A172 (cell line): ENCODE data around the gene PPFIBP2. TPM values are rescaled to one million over a fixed set of nuclear protein-coding genes. Genes with fewer than 3 reads are reported as not detected.

Experiments
- DNase-seq: peaks from one replicate; pipeline ENCODE4 v3.0.0-alpha.2; 2015; ENCODE audit warnings: low spot score
- total RNA-seq: library from RNA; depleted of rRNA; stranded (reverse); fragments of >200 nt; shearing (Covaris generic); gene quantifications from 2 replicates; pipeline ENCODE4 v1.2.3, GENCODE V29; 2014; rRNA removed

PPFIBP2 gene
- 0.38 and 3.1 TPM in 2 replicates for total RNA-seq

- peak; percentile 26 for DNase-seq
Measured at GRCh38 chr11:7513234-7514098, at the start of gene PPFIBP2. Gene PPFIBP2, plus strand, starts transcription at chr11:7513999. Its CDS starts 35,477 bp downstream, at chr11:7549476.

GRCh38 chr11:7467652-7468051, 46.1 kb upstream of the PPFIBP2 start:
- peak; percentile 5 for DNase-seq

GRCh38 chr11:7469351-7469865, 44.4 kb upstream of the PPFIBP2 start:
- DNase-seq = no peak

- DNase-seq = no peak
Measured at GRCh38 chr11:7471071-7471470, 42.7 kb upstream of the PPFIBP2 start.

GRCh38 chr11:7473717-7474116, 40.1 kb upstream of the PPFIBP2 start:
- no peak for DNase-seq

- DNase-seq = no peak
Measured at GRCh38 chr11:7480113-7480512, 33.7 kb upstream of the PPFIBP2 start.

- no peak for DNase-seq
Measured at GRCh38 chr11:7484131-7484530, 29.7 kb upstream of the PPFIBP2 start.

- no peak for DNase-seq
Measured at GRCh38 chr11:7484645-7485044, 29.2 kb upstream of the PPFIBP2 start.

- DNase-seq = no peak
Measured at GRCh38 chr11:7485186-7486097, 28.4 kb upstream of the PPFIBP2 start, which contains the start of gene OLFML1. Gene OLFML1, plus strand, starts transcription at chr11:7485506. Its CDS starts 370 bp downstream, at chr11:7485876.

- no peak for DNase-seq
Measured at GRCh38 chr11:7486098-7486780, 27.6 kb upstream of the PPFIBP2 start.

- DNase-seq = no peak
Measured at GRCh38 chr11:7486781-7487140, 27.0 kb upstream of the PPFIBP2 start.

- DNase-seq = no peak
Measured at GRCh38 chr11:7487360-7487759, 26.4 kb upstream of the PPFIBP2 start.

GRCh38 chr11:7488681-7489080, 25.1 kb upstream of the PPFIBP2 start:
- no peak for DNase-seq

- no peak for DNase-seq
Measured at GRCh38 chr11:7489376-7489775, 24.4 kb upstream of the PPFIBP2 start.

GRCh38 chr11:7490054-7490453, 23.7 kb upstream of the PPFIBP2 start:
- DNase-seq = peak; percentile 6

- DNase-seq = no peak
Measured at GRCh38 chr11:7490535-7490934, 23.3 kb upstream of the PPFIBP2 start.

GRCh38 chr11:7492253-7492652, 21.5 kb upstream of the PPFIBP2 start:
- no peak for DNase-seq

GRCh38 chr11:7493670-7494069, 20.1 kb upstream of the PPFIBP2 start:
- DNase-seq = no peak

- DNase-seq = no peak
Measured at GRCh38 chr11:7494086-7494745, 19.6 kb upstream of the PPFIBP2 start.

GRCh38 chr11:7495882-7496551, 17.8 kb upstream of the PPFIBP2 start:
- DNase-seq = no peak

GRCh38 chr11:7498193-7498592, 15.6 kb upstream of the PPFIBP2 start:
- DNase-seq = no peak
